Measurements from ENCODE around the gene CDC42BPA.

- TF ChIP-seq EZH2 (IDR thresholded peaks at IDR 0.05) (no peak), FOXP2 (optimal IDR thresholded peaks at IDR 0.05; ENCODE audit: control extremely low read depth, extremely low read length, insufficient read depth) (no peak)
Observed at GRCh38 chr1:227182012-227182411, 136.3 kb downstream of the CDC42BPA start.

Data from SK-N-MC (cell line).